Gastrocnemius medialis (tissue), 4 donors: ENCODE data around the gene PPIL1.

Experiments
- CTCF ChIP-seq, 5 experiments: fragments of 450-650 bp in 3 of 5; fragments of 200-600 bp in 2 of 5; sonication (generic) in 2 of 5; IDR thresholded peaks in 4 of 5; conservative IDR thresholded peaks in 1 of 5; 1 replicate in 4 of 5; 2 replicates in 1 of 5; pipeline ENCODE4 v1.5.1; 2016 to 2019; ENCODE audit warnings: antibody characterized with exemption in 5 of 5, mild to moderate bottlenecking in 3 of 5, moderate library complexity in 3 of 5
- POLR2A ChIP-seq, 2 donors: fragments of 450-650 bp; IDR thresholded peaks; one replicate each; pipeline ENCODE4 v1.6.1; 2017; ENCODE audit warnings: antibody characterized with exemption in 2 of 2, mild to moderate bottlenecking in 2 of 2, moderate library complexity in 2 of 2

GRCh38 chr6:36848658-36849441 lies 25.8 kb downstream of the PPIL1 start:
- no peak for TF ChIP-seq POLR2A (IDR thresholded peaks at IDR 0.05)
- TF ChIP-seq CTCF (IDR thresholded peaks at IDR 0.05 in 4 of 5, conservative IDR thresholded peaks at IDR 0.05 in 1 of 5), result no peak
